NCI-H128 (cell line): ENCODE results near the gene NTM.

Experiments used
- DNase-seq: peaks from one replicate; lab custom pipeline; 2025; ENCODE audit not compliant: unreplicated experiment; lab: John Stamatoyannopoulos, UW

Gene NTM

DNA sequence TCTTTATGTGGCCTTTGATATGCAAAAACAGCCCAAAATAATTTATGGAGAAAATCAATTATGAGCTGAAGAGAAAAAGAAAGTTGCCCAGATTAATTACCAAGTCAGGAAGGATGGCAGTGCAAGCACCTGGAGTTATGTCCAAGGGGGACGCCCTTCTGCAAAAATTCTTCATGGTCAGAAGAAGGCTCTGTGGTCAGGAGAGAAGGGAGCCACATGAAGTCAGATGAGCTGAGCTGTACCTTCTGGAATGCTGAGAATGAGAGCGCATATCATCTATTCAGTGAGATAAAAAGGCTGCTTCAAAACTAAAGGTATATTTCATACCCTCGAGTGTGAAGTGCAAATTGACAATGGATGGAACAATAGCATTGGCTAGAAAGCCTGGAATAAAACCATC is 607.4 kb downstream of the NTM start:
- no peak for DNase-seq

DNA sequence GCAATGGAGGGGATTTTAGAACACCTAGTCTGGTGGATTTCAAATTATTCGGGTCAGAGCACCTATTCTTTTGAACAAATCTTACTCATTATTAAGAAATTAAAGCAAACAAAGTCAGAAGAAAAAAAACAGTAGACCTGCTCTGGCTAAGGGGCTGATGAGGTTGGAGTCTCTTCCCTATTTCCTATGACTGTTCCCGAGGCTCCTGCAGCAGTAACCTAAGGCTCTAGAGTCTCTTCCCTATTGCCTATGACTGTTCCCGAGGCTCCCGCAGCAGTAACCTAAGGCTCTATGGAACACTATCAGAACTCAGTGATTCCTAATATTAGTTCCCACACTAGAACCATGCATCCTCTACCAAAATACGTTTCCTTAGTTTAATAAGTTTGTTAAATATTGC is 607.9 kb downstream of the NTM start:
- DNase-seq, result no peak

DNA sequence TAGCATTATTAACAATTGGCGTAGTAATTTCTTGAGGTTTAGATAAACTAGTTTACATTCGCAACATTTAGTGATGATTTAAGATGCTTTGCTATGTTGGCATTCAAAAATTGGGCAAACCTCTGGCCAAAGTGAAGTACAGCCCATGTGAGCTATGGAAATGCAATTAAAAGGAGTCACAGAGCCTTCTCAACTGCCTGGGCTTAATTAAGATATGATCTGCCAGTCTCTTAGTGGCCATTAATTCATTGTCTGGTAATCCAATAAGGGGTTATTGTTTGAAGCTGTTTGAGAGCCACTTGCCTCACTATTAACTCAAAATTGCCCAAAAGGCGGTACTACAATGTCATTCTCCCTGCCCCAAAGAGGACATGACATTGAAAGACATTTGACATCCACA is 608.9 kb downstream of the NTM start:
- no peak for DNase-seq

DNA sequence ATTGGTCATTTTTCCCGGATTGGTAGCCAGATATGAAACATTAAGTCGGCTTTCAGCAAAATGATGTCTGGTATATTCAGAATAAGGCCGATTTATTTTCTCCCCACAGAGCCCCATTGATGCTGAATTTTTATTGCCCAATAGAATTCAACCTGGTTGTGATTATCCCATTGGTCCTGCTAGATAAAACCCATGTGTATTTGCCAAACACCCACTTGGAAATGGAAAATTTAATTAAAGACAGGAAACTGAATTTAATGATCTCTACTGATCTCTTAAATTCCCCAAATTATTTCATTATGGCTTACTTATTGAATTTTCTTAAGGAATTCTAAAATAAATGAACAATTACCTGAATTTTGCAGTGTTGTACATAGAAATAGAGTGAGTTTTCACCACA is 609.8 kb downstream of the NTM start:
- no peak for DNase-seq

DNA sequence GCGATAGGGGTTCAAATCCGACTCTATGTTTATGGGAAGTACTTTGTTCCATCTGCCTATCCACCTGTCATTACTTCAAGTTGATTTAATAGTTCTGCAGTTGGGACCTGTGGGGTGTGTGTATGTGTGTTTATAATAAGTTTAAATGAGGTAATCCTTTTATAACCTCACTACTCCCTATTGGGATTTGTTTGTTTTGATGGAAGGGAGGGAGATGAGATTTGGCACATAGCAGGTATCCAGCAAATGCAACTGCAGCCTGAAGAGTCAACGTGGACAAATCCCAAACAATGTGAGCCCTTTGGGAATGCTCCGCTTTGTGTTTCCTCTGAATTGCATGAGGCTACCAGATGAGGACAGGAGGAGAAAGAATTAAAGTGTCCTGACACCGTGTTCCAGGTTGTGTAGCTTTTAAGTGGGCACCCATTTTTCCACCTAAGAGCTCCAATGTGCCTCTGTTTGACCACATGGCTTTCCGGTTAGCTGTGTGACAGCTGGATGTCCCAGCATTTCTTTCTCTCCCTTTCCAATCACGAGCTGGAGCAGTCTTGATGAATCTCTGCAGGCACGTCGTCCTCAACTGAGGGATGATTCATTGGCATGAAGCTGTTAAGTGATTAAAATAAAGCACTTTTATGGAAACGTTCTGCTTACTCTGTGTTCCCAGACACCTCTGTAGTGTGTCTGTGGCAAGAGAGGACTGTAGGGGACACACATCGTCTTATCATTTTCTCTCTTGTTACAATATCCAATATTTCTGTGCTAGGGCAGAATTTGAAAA is 610.7 kb downstream of the NTM start:
- DNase-seq, result no peak

DNA sequence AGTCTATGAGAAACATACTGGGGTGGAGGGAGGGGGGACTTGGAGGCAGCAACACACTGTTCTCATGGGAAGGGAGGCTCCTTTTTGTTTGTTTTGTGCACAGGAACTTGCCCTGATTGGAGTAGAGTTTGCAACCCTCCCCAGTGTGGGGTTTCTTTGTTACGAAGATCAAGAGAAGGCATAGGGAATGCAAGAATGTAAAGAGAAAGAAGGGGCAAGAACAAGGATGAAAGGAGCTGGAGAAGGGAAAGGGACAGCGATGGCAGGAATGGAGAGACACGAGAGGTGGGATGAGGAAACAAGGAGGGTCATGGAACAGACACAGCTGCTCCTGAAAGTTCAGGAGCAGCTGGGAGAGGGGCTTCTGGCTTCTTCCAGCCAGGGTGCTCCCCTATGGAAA is 611.7 kb downstream of the NTM start:
- no peak for DNase-seq

DNA sequence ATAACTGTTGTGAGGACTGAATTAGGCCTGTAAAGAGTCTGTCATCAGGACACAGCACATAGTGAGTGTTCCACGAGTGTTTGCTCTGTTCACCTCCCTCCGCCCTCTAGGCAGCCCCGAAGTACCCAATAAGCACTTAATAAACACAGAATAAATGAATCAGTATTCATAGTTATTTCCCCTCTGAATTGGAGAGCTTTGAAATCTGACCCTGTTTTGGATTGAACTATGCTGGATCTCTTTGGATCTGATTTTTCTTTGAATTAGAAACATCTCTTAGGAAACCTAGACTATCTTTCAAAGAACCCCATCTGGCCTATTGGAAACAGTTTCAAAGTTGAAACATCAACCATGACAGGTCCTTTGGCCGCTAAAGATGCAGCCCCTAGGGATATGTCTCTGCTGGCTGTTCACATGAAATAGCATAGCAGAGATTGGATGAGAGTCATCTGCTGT is 615.5 kb downstream of the NTM start:
- DNase-seq, result no peak

DNA sequence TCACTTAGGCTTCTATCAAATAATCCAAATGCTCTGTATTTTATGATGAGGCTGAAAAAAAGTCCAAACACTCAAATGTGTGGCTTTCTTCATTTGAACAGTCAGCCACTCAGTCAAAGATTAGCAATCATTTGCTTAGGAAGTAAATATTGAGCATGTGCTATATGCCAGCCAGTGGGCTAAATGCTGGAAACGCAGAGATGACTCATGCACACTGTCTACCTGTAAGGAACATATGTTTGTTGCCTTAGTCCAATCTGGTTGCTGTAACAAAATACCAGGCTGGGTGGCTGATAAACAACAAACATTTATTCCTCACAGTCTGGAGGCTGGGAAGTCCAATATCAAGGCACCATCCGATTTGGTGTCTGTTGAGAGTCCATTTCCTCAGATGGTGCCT is 617.3 kb downstream of the NTM start:
- DNase-seq, result no peak

DNA sequence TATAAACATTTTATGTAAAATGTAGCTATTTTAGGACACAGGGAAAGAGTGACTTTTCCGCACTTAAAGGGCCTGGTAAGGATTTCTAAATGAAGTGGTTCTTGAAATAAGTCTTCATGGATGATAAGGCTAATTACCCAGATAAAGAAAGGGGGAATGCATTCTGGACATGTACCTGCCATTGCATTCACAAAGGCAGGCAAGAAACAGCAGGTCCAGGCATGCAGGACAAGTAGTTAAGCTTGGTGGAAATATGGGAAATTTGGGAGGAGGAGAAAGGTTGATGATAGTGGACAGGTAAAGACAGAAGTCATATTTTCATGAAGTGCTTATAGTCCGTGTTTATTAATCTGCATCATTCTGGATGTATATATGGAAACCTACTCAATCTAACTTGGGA is 621.2 kb downstream of the NTM start:
- DNase-seq, result no peak

DNA sequence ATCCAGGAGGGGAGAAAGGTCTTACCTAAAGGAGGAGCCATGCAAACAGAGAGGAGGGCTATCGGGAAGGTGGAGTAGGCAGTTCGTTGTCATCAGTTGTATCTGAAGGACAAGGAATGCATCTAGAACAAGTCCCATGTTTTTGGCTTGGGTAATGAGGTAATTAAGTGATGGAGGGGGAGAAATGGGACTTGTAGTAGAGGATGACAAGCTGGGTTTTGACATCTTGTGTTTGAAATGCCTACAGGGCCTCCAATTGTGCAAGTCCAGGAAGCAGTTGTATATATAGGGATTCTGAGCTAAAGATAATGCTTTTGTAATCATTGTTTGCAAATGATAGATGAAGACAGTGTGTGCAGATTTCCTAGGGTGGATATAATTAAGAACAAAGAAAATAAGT is 622.8 kb downstream of the NTM start:
- no peak for DNase-seq

DNA sequence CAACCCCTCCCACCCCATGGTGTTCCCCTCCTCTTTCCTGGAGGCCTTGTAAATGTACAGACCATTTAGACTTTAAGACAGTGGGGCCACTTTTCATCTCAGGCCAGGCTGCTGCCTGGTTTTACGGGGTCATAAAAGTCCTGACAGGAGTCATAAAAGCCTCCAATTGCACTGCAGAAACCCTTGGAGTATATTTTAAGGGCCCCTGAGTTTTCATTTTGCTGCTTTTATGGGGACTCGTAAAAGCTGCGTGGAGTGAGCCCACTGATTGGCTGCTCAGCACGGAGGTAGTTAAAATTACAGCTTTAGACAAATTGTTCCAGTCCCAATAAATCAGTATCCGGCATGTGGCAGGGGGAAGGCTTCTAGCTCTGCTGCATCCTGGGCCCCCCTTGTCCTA is 627.6 kb downstream of the NTM start:
- DNase-seq, result no peak

DNA sequence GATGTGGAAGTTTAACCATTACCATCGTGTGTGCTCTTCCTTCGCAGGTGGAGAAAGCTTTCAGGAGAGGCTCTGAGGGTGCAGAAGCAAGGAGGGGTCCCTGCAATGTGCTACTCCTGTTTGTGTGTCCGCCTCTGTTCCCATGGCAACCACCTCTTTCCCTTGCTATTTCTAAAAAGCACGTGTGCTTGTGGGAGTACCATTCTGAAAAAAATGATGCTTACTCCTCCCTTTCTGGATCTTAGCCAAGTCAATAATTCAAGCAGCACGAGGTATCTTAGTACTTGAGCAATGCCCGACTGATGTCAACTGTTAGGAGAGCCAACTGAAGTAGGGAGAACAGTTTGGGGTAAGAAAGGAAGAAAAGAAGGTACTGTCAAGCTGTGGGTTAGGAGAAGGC is 628.7 kb downstream of the NTM start:
- DNase-seq, result no peak

DNA sequence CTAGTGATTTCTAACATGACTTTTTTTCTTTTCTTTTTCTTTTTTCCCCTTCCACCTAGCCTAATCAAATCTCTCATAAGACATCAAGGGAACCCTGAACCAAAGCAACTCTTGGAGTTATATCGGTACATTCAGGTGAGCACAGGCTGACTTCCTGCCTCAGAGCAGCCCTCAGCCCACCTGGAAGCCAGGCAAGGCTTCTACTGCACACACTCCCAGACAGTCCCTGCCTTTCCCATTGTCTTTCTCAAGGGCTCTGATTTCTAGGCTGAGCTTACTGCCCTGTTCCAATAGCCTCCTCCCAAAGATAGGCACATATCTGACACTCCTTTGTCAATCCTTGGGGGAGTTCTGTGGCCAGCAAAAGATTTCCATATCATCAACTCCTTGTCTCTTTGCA is 629.5 kb downstream of the NTM start:
- DNase-seq, result no peak

DNA sequence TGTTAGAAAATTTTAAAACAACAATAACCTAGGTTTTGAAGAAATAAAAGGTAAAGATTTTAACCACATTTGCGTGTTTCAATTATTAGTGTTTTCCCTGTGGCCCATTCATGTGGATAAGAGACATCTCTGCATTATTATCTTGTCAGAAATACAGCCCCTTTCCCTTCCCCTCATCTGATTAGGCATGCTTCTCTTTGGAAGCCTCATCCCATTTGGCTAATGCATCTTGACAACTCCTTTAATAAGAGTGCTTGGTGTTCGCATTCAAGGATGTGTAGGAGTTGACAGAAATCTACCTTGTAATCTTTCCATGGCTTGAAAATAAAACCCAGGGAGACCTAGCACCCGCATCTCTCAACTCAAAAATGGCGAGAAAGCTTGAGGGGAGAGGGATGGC is 635.5 kb downstream of the NTM start:
- no peak for DNase-seq

DNA sequence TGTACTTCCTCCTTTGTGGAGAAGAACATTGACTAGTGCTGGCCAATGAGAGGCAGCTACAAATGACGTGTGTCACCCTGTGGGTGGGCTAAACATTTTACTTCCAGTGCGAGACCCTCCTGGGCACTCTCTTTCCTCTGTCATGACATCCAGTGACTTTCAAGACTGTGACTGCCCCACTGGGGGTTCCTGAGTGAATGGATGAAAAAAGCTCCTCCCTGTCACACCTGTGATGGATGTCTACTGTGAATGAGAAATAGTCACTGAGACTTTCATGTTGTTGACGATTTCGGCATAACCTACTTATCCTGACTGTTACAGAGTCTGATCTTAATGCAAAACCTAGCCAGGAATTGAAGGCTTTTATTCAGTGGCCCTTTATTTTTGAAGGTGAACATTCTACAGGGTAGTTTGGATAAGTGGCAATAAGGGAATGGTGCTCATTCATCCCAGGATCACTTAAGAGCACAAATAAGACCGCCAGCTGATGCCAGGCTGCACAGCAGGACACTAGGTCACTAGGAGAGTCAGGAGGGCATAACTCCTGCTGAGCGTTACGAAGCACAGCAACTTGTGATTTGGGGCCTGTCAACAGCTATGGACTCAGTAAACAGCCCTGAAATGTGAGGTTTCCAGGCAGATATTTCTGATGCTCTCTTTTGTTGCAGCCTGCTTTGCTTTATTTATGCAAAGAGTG is 636.6 kb downstream of the NTM start:
- no peak for DNase-seq

DNA sequence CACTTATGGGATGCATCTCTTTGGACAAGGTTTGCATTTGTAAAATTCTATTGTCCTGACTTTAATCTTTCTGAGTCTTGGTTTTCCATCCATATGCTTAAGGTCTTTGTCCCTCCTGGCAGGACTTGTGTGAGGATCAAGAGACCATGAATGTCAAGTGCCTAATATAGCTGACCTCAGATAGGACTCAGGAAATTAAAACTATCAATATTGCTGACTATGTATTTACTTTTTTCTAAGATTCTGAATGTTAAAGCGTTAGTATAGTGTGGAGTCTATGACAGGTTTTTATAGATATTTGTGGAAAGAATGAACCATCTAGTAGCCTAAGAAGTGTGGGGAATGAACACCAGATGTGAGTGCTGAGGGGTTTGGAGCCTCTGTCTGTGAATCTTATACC is 637.8 kb downstream of the NTM start:
- DNase-seq, result no peak

DNA sequence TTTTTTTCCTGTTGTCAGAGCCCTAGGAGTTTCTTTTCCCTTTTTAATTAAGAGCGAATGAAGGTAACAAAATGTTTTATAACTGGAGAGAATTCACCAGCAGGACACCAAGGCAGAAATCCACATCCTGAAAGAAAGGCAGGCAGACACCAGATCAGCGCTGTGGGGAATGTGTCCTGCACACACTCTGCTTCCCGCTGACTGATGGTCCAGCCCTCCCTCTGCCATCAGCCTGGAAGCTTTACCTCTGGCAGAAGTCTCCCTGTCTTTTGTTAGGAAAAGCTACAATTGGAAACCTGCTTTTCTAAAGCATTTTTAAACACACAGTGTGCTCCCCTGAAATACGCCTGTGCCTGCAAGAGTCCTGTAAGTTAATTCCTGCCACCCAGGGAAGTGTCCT is 638.5 kb downstream of the NTM start:
- no peak for DNase-seq

DNA sequence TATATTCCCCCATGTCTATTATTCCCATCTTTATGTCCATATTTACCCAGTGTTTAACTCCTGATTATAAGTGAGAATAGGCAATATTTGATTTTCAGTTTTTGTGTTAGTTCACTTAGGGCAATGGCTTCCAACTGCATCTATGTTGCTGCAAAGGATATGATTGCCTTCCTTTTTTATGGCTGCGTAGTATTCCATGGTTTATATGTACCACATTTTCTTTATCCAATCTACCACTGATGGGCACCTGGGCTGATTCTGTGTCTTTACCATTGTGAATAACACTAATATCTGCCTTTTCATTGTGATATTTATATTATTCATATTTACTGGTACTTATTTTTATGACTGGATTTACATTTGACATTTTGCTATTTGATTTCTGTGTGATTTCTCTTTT is 649.6 kb downstream of the NTM start:
- no peak for DNase-seq

DNA sequence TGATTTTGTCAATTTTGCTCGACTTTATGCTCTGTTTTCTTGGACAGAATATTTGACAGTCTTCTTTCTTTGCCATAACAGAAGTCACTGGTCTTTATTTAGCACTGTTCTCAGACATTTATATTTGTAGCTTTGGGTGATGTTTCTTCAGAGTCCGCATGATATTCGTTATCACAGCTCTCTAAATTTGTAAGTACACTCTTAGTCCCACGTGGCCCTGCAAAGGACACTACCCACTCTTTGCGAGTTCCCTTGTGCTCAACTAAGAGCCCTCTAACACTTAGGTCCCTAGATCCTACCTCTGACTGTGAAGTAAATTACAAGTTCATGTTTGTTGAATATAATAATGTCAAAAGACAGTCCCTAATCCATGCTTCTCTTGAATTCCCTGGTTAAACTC is 651.9 kb downstream of the NTM start:
- no peak for DNase-seq

DNA sequence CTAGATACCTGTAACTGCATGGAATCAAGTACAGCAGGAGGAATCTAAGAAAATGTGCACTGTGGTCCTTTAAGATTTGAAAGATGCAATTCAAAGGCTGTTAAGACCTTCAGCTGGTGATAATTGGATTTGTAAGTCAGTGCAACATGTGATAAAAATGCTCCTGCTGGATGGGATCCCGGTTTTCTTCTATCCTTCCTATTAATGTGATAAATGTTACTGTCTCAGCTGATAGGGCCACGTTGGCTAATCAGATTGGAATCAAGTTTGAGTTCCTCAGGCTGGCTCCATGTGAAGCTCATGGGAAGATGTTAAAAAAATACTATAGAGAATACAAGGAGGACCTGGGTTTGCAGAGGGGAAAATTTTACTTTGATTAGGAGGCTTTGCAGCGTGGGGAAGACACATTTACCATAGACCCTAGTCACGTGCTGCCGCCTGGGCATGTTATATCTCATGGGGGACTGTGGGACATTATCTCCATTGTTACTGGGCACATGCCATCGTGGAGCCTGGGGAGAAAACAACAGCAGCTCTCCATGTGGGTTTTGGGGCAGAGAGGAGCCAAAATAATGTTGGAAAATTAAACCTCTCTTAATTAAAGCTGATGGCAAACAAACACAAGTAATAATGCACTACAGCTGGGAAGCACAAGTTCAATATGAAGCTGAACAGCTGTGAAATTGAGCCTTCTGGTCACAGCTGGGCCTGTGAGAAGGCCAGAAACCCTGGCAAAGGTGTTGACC is 652.5 kb downstream of the NTM start:
- DNase-seq, result no peak

DNA sequence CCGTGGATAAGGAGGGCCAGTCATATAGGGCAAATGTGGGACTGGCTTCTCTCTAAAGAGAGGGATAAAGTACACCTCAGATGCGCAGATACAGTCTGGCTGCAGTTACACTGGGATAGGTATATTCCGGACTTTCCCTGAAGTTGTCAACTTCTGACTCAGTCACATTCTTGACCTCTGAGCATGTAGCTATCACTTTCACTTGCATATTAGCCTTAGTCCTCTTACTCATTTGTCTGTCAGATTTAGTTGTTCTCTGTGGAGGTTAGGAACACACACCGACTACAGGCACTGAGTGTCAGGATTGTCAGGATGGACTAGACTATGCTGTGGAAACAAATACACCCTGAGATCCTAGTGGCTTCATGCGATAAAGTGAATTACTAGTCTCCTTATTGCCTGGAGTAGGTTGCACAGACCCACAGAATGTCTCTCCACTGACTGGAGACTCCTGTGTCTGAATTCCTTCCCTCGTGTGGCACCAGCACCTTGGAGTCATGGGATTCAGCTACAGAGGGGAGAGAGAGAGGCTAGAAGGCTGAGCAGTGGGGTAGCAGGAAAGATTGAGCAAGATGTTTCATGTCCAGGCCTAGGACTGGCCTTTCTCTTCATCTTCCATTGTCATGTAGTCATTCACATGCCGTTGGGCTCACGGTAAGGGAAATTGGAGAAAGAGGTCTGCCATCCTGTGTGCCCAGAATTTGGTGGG is 654.3 kb downstream of the NTM start:
- DNase-seq, result no peak

DNA sequence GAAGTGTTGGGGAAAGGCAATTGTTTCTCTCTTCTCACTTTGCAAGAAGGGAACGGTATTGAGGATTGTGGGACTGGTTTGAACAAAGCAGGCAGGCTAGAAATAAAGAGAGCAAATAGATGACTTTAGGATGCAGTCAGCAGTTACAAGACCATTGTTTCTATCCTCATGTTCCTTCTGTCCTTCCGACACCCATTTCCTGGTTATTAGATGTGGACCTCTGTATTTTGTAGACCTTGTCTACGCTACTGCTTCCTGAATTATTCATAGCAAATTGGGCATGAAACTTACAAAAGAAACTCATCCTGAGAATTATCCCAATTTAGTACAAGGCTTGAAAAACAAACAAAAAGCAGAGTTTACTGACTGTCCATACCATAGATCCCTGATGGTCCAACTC is 656.3 kb downstream of the NTM start:
- DNase-seq, result no peak
